Measurements from ENCODE around the gene TRA2A. TPM values are rescaled to one million over a fixed set of nuclear protein-coding genes. Genes with fewer than 3 reads are reported as not detected.
A peak's percentile ranks its signal among the peaks of the same experiment; 100 is the strongest.

The TRA2A gene
- total and polyA plus RNA-seq, 9 of the 15 experiments (the other 6 are each of a cell fraction or from before 2014, with no cell fraction given), result 22.7 to 210 (median 73.9) TPM

DNA sequence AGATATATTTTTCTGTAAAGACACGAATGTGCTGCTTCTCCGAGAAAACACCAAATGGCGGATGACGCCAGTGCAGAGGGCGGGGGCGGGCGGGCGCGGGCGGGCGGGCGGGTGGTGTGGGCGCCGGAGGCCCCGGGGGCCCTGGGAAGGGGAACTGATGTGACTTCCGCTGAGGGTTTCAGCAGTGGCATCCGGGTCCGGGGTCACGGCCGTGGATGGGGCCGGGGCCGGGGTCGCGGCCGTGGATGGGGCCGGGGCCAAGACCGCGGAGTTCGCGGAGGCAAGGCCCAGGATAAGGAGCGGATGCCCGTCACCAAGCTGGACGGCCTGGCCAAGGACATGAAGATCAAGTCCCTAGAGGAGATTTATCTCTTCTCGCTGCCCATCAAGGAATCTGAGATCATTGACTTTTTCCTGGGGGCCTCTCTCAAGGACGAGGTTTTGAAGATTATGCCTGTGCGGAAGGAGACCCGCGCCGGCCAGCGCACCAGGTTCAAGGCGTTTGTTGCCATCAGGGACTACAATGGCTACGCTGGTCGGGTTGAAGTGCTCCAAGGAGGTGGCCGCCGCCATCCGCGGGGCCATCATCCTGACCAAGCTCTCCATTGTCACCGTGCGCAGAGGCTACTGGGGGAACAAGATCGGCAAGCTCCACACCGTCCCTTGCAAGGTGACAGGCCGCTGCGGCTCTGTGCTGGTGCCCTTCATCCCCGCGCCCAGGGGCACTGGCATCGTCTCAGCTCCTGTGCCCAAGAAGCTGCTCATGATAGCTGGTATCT lies 41.2 kb downstream of the TRA2A start (continued):
- TF ChIP-seq, protein P1, sequence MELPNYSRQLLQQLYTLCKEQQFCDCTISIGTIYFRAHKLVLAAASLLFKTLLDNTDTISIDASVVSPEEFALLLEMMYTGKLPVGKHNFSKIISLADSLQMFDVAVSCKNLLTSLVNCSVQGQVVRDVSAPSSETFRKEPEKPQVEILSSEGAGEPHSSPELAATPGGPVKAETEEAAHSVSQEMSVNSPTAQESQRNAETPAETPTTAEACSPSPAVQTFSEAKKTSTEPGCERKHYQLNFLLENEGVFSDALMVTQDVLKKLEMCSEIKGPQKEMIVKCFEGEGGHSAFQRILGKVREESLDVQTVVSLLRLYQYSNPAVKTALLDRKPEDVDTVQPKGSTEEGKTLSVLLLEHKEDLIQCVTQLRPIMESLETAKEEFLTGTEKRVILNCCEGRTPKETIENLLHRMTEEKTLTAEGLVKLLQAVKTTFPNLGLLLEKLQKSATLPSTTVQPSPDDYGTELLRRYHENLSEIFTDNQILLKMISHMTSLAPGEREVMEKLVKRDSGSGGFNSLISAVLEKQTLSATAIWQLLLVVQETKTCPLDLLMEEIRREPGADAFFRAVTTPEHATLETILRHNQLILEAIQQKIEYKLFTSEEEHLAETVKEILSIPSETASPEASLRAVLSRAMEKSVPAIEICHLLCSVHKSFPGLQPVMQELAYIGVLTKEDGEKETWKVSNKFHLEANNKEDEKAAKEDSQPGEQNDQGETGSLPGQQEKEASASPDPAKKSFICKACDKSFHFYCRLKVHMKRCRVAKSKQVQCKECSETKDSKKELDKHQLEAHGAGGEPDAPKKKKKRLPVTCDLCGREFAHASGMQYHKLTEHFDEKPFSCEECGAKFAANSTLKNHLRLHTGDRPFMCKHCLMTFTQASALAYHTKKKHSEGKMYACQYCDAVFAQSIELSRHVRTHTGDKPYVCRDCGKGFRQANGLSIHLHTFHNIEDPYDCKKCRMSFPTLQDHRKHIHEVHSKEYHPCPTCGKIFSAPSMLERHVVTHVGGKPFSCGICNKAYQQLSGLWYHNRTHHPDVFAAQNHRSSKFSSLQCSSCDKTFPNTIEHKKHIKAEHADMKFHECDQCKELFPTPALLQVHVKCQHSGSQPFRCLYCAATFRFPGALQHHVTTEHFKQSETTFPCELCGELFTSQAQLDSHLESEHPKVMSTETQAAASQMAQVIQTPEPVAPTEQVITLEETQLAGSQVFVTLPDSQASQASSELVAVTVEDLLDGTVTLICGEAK (IDR thresholded peaks at IDR 0.05), result peak; percentile 70
- TF ChIP-seq, protein P1 (CRISPR knock-in tag; IDR thresholded peaks at IDR 0.05), result no peak
- TF ChIP-seq ZNF197 (CRISPR knock-in tag; IDR thresholded peaks at IDR 0.05; ENCODE audit: low read depth), result no peak

Measured in K562 (cell line).